Ishikawa (cell line): Measurements from ENCODE around the gene CHMP4A.

Experiments used
- CEBPB ChIP-seq: IDR thresholded peaks from 2 replicates; pipeline ENCODE4 v1.6.1; 2012
- CREB1 ChIP-seq: IDR thresholded peaks from 2 replicates; pipeline ENCODE4 v1.6.1; 2012; ENCODE audit warnings: low read depth
- EGR1 ChIP-seq: IDR thresholded peaks from 2 replicates; pipeline ENCODE4 v1.6.1; 2012
- EP300 ChIP-seq: IDR thresholded peaks from 2 replicates; pipeline ENCODE4 v1.6.1; 2012; ENCODE audit warnings: borderline replicate concordance
- FOXM1 ChIP-seq: IDR thresholded peaks from 2 replicates; pipeline ENCODE4 v1.6.1; 2012; ENCODE audit warnings: low read depth, borderline replicate concordance
- MAX ChIP-seq: IDR thresholded peaks from 2 replicates; pipeline ENCODE4 v1.6.1; 2012
- NFIC ChIP-seq: IDR thresholded peaks from 2 replicates; pipeline ENCODE4 v1.6.1; 2012
- RAD21 ChIP-seq: IDR thresholded peaks from 2 replicates; pipeline ENCODE4 v1.6.1; 2012; ENCODE audit warnings: low read depth
- REST ChIP-seq: IDR thresholded peaks from 2 replicates; pipeline ENCODE4 v1.6.1; 2012; ENCODE audit warnings: low read depth, mild to moderate bottlenecking
- TAF1 ChIP-seq: IDR thresholded peaks from 2 replicates; pipeline ENCODE4 v1.6.1; 2012; ENCODE audit warnings: low read depth, mild to moderate bottlenecking
- TCF12 ChIP-seq: IDR thresholded peaks from 2 replicates; pipeline ENCODE4 v1.6.1; 2012; ENCODE audit warnings: low read depth
- TEAD4 ChIP-seq: IDR thresholded peaks from 2 replicates; pipeline ENCODE4 v1.6.1; 2012
- USF1 ChIP-seq: IDR thresholded peaks from 2 replicates; pipeline ENCODE4 v1.6.1; 2012
- YY1 ChIP-seq: IDR thresholded peaks from 2 replicates; pipeline ENCODE4 v1.6.1; 2012; ENCODE audit warnings: low read depth
- ZBTB7A ChIP-seq: IDR thresholded peaks from 2 replicates; pipeline ENCODE4 v1.6.1; 2012; ENCODE audit warnings: low read depth

Gene CHMP4A

GRCh38 chr14:24177041-24177825 is 36.1 kb downstream of the CHMP4A start:
- TF ChIP-seq MAX = no peak
- no peak for TF ChIP-seq TAF1
- no peak for TF ChIP-seq EP300
- no peak for TF ChIP-seq ZBTB7A
- TF ChIP-seq RAD21 = no peak
- no peak for TF ChIP-seq NFIC
- TF ChIP-seq CEBPB = no peak
- no peak for TF ChIP-seq REST
- TF ChIP-seq CREB1 = no peak
- no peak for TF ChIP-seq TCF12
- no peak for TF ChIP-seq EGR1
- TF ChIP-seq TEAD4 = no peak
- TF ChIP-seq FOXM1 = no peak
- TF ChIP-seq USF1 = no peak
- no peak for TF ChIP-seq YY1

GRCh38 chr14:24176599-24176998 is 36.7 kb downstream of the CHMP4A start:
- TF ChIP-seq EGR1 (no peak), TEAD4 (no peak), YY1 (no peak), NFIC (no peak), FOXM1 (no peak), USF1 (no peak), RAD21 (no peak), TAF1 (no peak), CEBPB (no peak), TCF12 (no peak), ZBTB7A (no peak), MAX (no peak), REST (no peak), CREB1 (no peak), EP300 (no peak)

GRCh38 chr14:24172871-24173281 is 40.4 kb downstream of the CHMP4A start:
- TF ChIP-seq MAX (no peak), NFIC (no peak), REST (no peak), TAF1 (no peak), USF1 (no peak), EGR1 (no peak), ZBTB7A (no peak), YY1 (no peak), EP300 (no peak)
